NOMO-1 treated with DMSO at 0.1 percent for 48 hours (cell line): Measurements from ENCODE around the gene ASXL3.

Experiments used
- DNase-seq: peaks from one replicate; lab custom pipeline; 2025; ENCODE audit not compliant: unreplicated experiment; lab: John Stamatoyannopoulos, UW

The ASXL3 gene

GRCh38 chr18:33581856-33582255, 3.8 kb downstream of the ASXL3 start:
- DNase-seq = no peak

GRCh38 chr18:33583901-33584300, 5.9 kb downstream of the ASXL3 start:
- no peak for DNase-seq

GRCh38 chr18:33584548-33585430, 6.8 kb downstream of the ASXL3 start:
- DNase-seq = no peak

DNA sequence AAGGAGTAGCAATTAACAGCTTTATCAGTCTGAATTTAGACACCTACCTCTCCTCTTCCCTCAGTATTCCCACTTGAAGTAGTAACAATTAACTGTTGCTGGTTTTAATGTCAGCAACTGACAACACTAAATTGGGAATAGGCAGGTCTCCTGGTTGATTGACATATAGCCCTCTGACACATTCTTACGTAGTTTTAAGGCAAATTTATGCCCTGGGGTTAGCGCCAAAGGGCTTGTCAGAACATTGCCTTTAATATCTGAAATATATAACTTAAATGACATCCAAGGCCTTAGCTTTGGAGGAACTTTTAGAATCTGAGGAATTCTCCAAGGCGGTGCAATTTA, 7.4 kb downstream of the ASXL3 start:
- no peak for DNase-seq

DNA sequence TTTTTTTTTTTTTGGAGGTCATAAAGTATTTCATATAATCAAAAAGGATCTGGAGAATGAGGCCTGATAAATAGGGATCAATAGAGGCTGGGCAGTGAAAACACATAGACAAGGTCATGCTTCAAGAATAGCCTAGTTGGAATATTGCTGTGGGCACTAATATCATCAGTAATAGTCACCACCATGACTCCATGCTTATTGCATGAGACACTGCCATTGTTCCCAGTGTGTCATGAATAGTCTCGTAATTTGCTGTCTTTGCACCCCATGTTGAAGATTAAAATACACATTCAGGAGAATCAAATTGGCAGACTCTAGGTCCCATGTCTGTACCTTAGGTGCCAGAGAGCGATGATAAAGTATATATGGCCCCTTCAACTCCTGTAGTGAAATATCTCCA, 10.3 kb downstream of the ASXL3 start:
- no peak for DNase-seq

DNA sequence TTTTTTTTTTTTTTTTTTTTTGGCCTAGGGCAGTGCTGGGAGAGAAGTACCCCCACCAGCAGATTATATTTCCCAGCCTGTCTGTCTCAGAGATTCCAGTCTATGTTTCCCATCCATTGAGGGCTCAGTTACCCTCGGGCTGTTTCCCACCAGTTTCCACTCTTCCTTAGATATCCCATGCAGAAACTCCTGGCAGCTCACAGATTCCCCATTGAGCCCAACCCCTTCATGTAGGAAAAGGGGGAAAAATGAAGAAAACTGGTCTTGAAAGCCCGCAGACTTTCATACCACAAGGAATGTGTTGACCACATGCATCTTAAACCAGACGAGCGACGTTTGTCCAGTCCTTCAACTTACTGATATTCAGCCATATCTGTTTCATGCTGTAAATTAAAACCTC, 15.2 kb downstream of the ASXL3 start:
- DNase-seq = no peak

- DNase-seq = no peak
Measured at GRCh38 chr18:33594799-33595198, 16.8 kb downstream of the ASXL3 start.

- no peak for DNase-seq
Measured at GRCh38 chr18:33596178-33596854, 18.3 kb downstream of the ASXL3 start.

DNA sequence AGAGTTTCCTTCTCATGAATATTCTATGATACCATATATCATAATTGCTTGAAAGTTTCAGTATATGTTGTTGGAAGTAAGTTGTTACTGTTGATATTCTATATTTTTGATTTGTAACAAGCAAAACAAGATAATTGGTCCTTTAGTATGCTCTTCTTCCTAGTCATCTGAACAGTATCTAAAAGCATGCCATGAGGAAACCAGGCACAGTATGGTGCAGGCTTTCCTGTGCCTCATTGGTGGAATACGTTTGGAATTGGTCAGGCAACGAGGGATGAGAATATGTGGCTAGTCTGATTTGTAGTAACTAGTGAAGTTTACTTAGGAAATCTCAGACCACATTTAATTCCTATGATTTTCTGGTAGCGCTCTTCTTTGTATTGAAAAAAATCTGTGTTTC, 22.8 kb downstream of the ASXL3 start:
- no peak for DNase-seq

- no peak for DNase-seq
Measured at GRCh38 chr18:33603454-33603853, 25.4 kb downstream of the ASXL3 start.

GRCh38 chr18:33605250-33605649, 27.2 kb downstream of the ASXL3 start:
- DNase-seq = no peak

DNA sequence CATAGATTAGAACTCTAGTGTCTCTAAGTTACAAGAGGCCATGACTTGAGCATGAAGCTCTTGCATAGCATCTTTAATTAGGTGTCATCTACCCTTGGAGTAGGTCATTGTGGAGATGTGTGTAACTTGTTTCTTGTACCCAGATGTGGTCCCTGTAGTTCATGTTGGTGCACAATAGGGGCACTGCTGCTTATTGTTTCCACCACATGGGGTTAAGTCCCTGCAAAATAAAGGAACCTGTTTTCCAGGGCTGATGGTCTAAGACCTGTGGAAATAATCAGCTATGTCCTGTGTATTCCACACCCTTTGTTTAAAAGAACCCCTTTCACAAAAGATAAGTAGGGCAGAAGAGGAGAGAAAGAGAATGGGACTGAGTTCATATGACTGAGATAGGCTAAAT, 28.6 kb downstream of the ASXL3 start:
- DNase-seq = no peak

- DNase-seq = no peak
Measured at GRCh38 chr18:33611525-33612135, 33.6 kb downstream of the ASXL3 start.

- no peak for DNase-seq
Measured at GRCh38 chr18:33612632-33613031, 34.6 kb downstream of the ASXL3 start.

DNA sequence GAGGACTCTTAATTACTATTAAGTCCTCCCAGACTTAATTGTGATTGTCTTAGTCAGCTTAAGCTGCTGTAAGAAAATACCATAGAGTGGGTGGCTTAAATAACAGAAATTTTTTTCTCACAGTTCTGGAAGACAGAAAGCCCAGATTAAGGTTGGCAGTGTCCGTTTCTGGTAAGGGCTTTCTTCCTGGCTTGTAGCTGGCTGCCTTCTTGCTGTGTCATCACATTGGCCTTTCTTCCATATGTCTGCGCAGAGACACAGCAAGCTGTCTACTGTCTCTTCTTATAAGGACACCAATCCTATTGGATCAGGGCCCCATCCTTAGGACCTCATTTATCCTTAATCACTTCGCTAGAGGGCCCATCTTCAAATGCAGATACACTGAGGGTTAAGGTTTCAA, 38.5 kb downstream of the ASXL3 start:
- DNase-seq = no peak

DNA sequence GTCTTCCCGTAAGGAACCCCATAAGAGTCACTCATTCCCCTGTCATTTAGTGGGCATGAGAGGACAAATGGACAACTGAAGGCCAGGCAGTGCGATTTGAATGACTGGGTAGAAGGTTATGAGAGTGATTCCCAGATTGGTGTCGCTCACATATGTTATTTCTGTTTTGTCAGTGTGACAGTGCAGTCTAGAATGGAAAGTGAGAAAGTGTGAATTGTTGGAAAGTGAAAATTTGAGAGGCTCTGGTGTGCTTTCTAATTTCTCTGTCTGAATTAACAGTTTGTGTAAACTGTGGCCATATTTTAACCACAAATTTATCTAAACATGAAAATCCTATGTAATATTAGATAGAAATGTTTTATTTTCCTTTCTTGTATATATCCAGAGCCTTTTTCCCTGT, 49.1 kb downstream of the ASXL3 start:
- no peak for DNase-seq

- DNase-seq = no peak
Measured at GRCh38 chr18:33630476-33630875, 52.5 kb downstream of the ASXL3 start.

GRCh38 chr18:33641141-33641540, 63.1 kb downstream of the ASXL3 start:
- no peak for DNase-seq

DNA sequence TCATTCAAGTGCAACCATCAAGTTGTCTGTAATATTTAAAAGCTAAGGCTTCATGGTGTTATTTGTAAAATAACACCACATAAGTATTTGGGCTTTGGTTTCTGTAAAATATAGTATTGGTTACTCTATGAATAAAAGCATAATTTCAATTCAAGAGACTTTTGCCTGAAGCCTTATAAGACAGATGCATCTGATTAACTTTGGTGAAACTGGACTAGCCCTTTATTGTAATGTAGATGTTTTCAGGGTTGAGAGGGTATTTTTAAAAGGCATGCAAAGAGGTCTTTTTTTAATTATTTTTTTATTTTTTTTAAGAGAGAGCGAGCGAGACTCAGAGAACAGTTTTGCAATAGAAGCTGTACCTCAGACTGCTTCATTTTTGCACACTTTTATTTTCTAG, 66.5 kb downstream of the ASXL3 start:
- DNase-seq = no peak

GRCh38 chr18:33647365-33647764, 69.3 kb downstream of the ASXL3 start:
- no peak for DNase-seq

DNA sequence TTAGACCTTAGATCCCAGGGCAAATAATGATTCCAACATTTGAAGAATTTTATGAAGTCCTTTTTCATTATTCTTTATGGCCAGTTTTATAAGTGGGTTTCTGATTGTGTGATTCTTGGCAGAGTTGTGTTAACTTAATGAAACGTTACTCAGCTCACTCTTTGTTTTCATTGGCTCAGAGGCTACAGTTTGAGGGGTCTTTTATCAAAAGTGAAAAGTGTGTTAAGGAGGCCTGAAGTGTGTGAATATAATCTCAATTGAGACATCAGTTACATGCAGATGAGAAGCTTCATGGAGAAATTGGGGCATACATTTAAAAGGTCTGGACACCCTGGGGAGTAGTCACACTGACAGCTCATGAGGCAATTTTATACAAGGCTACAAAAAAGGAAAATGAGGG, 74.6 kb downstream of the ASXL3 start:
- DNase-seq = no peak

DNA sequence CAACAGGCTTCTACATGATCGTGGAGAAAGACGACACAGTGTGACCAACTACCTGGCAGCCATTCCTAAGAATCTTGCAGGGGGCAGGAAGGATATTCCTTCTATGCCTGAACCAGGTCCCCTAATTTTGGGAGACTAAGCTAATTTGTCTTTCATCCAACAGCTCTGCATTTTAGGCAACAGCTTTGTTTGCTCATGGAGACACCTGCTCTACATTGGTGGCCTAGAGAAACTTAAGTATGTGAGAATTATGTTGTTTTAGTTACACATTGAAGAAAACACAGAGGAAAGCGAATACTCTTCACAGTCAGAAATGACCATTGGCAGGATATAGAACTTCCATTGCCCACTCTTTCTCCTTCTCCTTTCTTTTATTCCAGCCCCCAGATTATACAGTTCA, 75.2 kb downstream of the ASXL3 start:
- no peak for DNase-seq
